ENCODE data around the gene MYOCD. TPM values are rescaled to one million over a fixed set of nuclear protein-coding genes. Genes with fewer than 3 reads are reported as not detected.

MYOCD gene
- total RNA-seq, 1 experiment from 2014 or later: 1.2 TPM

DNA sequence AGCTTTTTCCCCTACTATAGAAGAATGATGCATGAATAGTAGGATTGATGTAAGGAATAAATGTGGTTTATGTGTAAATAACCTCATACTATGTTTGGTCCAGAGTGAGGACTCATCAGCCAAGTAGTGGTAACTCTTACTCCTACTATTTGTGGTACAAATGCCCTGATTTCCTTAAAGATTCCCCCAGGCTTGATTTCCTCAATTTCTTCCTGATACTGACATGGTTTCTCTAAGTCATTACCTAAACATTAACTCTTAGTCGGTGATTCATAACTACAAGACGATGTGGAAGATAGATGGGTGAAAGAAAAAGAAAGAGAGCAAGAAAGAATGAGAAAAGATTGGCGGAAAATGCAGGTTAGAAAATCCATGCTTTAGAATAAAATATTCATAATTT is 17.2 kb upstream of the MYOCD start:
- peaks cover 6% of the 10 kb centered on the region for H3K36me3 Mint-ChIP-seq
- ChIA-PET POLR2A (no interaction called here), CTCF (no interaction called here)
- H3K27me3 Mint-ChIP-seq (ENCODE audit: low read depth): no peaks in the 10 kb centered on the region
- H3K4me1 Mint-ChIP-seq: peaks cover 13% of the 10 kb centered on the region
- ATAC-seq (no peak), DNase-seq (ENCODE audit: low spot score) (no peak)
- H3K4me3 Mint-ChIP-seq: no peak overlapping the region
- no peak overlapping the region for H3K27ac Mint-ChIP-seq
- no peak for TF ChIP-seq ZNF263 (CRISPR knock-in tag; IDR thresholded peaks at IDR 0.05; ENCODE audit: low read depth)
- TF ChIP-seq, protein P1, sequence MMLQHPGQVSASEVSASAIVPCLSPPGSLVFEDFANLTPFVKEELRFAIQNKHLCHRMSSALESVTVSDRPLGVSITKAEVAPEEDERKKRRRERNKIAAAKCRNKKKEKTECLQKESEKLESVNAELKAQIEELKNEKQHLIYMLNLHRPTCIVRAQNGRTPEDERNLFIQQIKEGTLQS (CRISPR knock-in tag; conservative IDR thresholded peaks at IDR 0.05): no peak
- no peak for TF ChIP-seq OVOL2 (CRISPR knock-in tag; IDR thresholded peaks at IDR 0.05; ENCODE audit: borderline replicate concordance)
- TF ChIP-seq SMAD3 (CRISPR knock-in tag; IDR thresholded peaks at IDR 0.05; ENCODE audit: borderline replicate concordance): no peak
- no peak for TF ChIP-seq JUN (CRISPR knock-in tag; IDR thresholded peaks at IDR 0.05)
- TF ChIP-seq ELF4 (CRISPR knock-in tag; IDR thresholded peaks at IDR 0.05; ENCODE audit: low read depth): no peak
- no peak for TF ChIP-seq MXD4 (CRISPR knock-in tag; IDR thresholded peaks at IDR 0.05; ENCODE audit: borderline replicate concordance)
- no peak for TF ChIP-seq ZNF423 (CRISPR knock-in tag; IDR thresholded peaks at IDR 0.05)
- H3K9me3 Mint-ChIP-seq: peaks cover 6% of the 10 kb centered on the region

DNA sequence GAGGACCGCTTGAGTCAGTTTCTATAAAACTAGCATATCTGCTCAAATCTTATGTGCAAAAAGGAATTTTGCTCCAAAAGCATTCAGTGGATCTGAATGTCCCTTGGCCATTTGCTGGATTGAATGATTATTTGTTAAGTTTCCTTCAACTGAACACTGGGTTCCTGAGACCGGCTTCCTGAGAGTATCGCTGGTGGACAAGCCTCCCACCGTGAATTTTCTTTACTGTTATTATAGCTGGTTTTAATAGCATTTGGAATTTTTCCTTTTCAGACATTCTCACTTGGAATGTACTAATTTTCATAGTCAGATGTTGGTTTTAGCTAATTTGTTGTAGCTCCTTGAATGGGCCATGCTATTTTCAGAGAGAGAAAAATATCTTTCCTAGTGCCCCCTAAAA is 9.8 kb upstream of the MYOCD start:
- DNase-seq (ENCODE audit: low spot score) (no peak), ATAC-seq (no peak)
- no peaks in the 10 kb centered on the region for H3K27me3 Mint-ChIP-seq (ENCODE audit: low read depth)
- TF ChIP-seq GABPB1 (CRISPR knock-in tag; IDR thresholded peaks at IDR 0.05): no peak
- TF ChIP-seq FOXP1 (CRISPR knock-in tag; IDR thresholded peaks at IDR 0.05; ENCODE audit: borderline replicate concordance): no peak
- no peak for TF ChIP-seq SOX15 (CRISPR knock-in tag; IDR thresholded peaks at IDR 0.05)
- TF ChIP-seq, protein P2, sequence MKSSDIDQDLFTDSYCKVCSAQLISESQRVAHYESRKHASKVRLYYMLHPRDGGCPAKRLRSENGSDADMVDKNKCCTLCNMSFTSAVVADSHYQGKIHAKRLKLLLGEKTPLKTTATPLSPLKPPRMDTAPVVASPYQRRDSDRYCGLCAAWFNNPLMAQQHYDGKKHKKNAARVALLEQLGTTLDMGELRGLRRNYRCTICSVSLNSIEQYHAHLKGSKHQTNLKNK (CRISPR knock-in tag; IDR thresholded peaks at IDR 0.05): no peak
- TF ChIP-seq, protein P3, sequence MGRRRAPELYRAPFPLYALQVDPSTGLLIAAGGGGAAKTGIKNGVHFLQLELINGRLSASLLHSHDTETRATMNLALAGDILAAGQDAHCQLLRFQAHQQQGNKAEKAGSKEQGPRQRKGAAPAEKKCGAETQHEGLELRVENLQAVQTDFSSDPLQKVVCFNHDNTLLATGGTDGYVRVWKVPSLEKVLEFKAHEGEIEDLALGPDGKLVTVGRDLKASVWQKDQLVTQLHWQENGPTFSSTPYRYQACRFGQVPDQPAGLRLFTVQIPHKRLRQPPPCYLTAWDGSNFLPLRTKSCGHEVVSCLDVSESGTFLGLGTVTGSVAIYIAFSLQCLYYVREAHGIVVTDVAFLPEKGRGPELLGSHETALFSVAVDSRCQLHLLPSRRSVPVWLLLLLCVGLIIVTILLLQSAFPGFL (CRISPR knock-in tag; IDR thresholded peaks at IDR 0.05; ENCODE audit: borderline replicate concordance): no peak
- TF ChIP-seq, protein P4, sequence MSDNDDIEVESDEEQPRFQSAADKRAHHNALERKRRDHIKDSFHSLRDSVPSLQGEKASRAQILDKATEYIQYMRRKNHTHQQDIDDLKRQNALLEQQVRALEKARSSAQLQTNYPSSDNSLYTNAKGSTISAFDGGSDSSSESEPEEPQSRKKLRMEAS (CRISPR knock-in tag; IDR thresholded peaks at IDR 0.05): no peak
- no peak overlapping the region for H3K27ac Mint-ChIP-seq
- ChIA-PET CTCF (no interaction called here), POLR2A (no interaction called here)
- no peaks in the 10 kb centered on the region for H3K36me3 Mint-ChIP-seq
- no peak overlapping the region for H3K4me3 Mint-ChIP-seq
- no peaks in the 10 kb centered on the region; the same call in 1 of the 2 replicates for H3K4me1 Mint-ChIP-seq
- H3K9me3 Mint-ChIP-seq: no peaks in the 10 kb centered on the region

DNA sequence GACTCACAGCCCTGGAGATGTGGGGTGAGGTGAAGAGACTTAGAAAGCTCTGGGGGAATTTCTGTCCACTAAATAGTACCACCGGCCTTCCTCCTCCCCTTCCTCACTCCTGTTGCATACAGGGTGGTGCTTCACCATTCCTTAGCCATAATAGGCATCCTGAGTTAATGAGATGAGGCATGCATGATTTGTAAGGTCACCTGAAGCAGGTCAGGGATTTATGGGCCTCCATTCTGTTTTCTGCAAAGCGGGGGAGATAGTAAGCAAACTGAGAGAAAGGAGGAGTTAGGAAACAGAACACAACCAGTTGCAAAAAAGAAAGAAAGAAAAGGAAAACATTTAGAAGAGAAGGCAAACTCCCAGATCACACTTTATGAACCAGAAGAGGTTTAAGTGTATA is 9.3 kb upstream of the MYOCD start:
- TF ChIP-seq ETV6 (CRISPR knock-in tag; IDR thresholded peaks at IDR 0.05) (no peak), CREB1 (CRISPR knock-in tag; IDR thresholded peaks at IDR 0.05) (no peak), TP53 (CRISPR knock-in tag; IDR thresholded peaks at IDR 0.05) (no peak), TEAD1 (CRISPR knock-in tag; IDR thresholded peaks at IDR 0.05) (no peak)
- TF ChIP-seq, protein P4 (CRISPR knock-in tag; IDR thresholded peaks at IDR 0.05): no peak
- TF ChIP-seq, protein P5, sequence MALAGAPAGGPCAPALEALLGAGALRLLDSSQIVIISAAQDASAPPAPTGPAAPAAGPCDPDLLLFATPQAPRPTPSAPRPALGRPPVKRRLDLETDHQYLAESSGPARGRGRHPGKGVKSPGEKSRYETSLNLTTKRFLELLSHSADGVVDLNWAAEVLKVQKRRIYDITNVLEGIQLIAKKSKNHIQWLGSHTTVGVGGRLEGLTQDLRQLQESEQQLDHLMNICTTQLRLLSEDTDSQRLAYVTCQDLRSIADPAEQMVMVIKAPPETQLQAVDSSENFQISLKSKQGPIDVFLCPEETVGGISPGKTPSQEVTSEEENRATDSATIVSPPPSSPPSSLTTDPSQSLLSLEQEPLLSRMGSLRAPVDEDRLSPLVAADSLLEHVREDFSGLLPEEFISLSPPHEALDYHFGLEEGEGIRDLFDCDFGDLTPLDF (CRISPR knock-in tag; IDR thresholded peaks at IDR 0.05): no peak
- H3K27me3 Mint-ChIP-seq (ENCODE audit: low read depth): no peaks in the 10 kb centered on the region
- H3K4me3 Mint-ChIP-seq: no peak overlapping the region
- no peaks in the 10 kb centered on the region for H3K9me3 Mint-ChIP-seq
- no peaks in the 10 kb centered on the region; the same call in 1 of the 2 replicates for H3K4me1 Mint-ChIP-seq
- ATAC-seq (no peak), DNase-seq (ENCODE audit: low spot score) (no peak)
- ChIA-PET POLR2A (no interaction called here), CTCF (no interaction called here)
- no peaks in the 10 kb centered on the region for H3K36me3 Mint-ChIP-seq
- H3K27ac Mint-ChIP-seq: no peak overlapping the region
